Stimulated activated CD4-positive, alpha-beta T cell treated with anti-CD3 and anti-CD28 coated beads, Interleukin-2, amount 100 ng/mL, for 48 hours (primary cell): Measurements from ENCODE around the gene ST6GALNAC2.
"Not testable (repeated sequence)": the region's sequence is repeated elsewhere in the genome, so short reads cannot be mapped to it uniquely, and the experiment has no call there.

ENCODE experiments used
- DNase-seq, 2 donors: peaks; one replicate each; pipeline ENCODE4 v3.0.0-alpha.2; 2020

The ST6GALNAC2 gene

DNA sequence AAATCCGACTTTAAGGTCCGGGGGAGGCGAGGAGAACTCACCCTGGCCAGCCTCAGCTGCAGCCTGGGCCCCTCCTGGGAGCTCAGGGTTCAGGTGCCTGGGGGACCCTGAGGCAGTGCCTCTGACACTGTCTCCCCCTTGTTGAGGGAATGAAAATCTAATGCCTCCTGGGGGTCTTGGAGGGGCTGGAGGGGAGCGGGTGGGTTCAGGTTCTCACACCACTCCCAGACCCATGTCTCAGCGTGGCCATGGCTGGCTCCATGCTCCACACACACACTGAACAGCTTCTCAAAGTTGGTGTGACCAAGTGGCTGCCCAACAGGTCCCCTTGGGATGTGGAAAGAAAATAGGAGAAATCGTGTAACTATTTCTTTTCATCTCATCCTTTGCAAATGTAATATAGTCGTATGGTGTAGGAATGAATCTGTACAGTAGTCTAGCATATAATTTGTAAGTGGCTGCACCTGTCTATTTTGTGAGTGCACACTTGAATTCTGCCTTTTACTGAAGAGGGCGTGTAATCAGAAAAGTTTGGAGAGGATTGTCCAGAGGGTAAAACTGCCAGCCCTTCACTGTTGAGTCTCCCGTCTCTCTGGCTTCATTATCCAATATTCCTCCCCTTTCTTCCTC lies 46.6 kb downstream of the ST6GALNAC2 start:
- DNase-seq = no peak

DNA sequence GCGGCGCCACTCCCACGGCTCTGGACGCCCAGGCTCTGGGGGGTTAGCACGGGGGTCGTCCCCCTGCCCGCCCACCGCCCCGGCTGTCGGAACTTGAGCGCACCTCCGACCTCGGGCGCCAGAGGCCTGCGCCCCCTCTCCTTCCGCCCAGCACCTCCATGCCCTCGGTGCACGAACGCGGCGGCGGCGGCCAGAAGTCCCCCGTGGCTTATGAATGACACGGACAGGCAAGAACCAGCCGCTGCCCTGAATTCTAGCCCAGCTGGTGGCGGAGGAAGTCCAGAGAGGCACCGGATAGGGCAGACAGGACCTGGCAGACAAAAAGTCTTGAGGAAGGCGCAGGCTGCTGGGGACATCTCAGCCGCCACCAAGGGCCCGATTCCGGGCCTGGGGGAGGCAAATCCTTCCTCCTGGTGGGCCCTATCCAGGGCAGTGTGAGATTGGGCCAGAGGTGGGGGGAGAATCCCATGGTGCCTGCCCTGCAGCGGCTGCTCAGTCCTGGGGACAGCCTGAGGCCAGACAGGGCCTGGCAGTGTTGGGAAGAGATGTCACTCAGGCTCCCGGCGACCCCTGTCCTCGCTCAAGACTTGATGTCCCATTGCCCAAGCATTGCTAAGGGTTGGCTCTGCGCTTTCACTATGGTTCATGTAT lies 47.3 kb downstream of the ST6GALNAC2 start:
- DNase-seq = no peak

DNA sequence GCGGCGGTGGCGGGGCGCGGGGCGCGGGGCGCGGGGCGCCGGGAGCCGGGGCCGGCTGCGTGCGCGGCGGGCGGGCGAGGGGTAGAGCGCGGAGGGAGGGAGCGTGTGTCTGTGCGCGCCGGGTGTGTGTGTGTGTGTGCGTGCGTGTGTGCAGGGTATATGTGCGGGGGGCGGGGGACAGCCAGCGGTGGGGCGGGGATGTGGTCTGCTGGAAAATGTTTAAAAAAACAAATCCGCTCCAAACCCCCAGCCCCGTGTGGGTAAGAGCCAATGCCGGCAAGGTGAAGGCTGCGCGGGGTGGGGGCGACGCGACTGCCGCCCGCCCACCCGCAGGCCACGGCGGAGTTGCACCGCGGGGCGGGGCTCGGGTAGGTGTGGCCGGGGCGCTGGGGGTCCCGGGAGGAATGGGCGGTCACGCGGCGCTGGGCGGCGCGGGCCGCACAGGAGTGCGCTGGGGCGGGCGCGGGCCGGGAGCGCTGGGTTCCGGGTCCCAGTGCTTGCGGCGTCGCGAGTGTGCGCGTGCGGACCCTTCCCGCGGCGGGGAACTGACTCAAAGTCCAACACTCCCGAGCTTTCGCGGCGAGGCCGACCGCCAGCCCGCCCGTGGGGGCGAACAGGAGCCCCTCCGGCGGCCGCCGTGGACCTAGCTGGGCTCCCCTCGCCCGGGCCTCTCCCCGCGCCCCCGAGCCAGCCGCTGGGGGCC lies 47.9 kb downstream of the ST6GALNAC2 start, which contains the start of gene CYGB:
TSS of gene CYGB (minus strand) at position 132 of the 703 bp plus-strand sequence. CDS start 167 bp downstream, outside the sequence.
- no peak for DNase-seq

DNA sequence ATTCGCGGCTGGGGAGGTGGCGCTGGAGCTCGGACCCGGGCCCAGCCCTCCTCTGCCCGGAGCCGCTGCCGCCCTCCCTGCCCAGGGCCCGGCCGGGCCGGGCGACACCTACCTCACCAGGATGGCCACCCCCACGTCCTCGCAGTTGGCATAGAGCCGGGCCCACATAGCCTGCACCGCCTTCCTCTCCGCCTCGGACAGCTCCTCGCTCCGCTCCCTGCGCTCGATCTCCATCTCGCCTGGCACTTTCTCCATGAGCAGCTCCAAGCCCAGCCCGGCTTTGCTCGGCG lies 48.4 kb downstream of the ST6GALNAC2 start:
- DNase-seq = no peak

DNA sequence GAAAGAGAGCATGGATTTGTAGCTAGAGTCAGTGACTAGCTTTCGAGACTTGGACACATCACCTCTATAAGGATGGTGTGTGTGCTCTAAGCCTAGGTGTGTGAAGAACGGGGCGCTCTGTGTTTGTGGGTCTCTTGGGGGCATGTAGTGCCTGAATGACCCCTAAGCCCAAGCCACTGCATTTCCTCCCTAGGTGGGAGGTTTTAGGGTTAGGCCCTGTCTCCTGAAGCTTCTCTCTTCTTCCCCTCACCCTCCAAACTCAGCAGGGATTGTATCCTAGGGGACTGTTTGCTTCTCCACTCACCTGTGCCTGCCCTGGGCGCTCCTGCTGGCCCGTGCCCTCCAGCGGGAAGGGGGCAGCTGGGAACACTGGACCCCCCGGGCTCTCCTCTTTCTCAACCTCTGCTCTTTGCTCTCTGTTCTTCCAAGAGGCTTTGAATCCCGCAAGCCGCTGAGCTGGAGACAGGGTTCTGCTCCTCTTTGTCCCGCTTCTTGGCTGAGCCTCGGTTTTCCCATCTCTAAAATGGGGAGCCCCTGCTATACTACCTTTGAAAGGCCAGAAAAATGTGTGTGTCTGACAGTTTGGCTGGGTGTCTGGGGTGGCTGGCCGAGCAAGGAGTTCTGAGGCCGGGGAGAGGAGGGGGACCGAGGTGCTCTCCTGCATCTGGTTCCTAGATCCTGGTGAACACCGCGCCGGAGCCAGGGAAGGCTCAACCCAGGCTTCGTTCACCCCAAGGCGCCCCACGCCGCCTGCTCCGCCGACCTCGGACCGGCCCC lies 49.0 kb downstream of the ST6GALNAC2 start:
- no peak for DNase-seq

DNA sequence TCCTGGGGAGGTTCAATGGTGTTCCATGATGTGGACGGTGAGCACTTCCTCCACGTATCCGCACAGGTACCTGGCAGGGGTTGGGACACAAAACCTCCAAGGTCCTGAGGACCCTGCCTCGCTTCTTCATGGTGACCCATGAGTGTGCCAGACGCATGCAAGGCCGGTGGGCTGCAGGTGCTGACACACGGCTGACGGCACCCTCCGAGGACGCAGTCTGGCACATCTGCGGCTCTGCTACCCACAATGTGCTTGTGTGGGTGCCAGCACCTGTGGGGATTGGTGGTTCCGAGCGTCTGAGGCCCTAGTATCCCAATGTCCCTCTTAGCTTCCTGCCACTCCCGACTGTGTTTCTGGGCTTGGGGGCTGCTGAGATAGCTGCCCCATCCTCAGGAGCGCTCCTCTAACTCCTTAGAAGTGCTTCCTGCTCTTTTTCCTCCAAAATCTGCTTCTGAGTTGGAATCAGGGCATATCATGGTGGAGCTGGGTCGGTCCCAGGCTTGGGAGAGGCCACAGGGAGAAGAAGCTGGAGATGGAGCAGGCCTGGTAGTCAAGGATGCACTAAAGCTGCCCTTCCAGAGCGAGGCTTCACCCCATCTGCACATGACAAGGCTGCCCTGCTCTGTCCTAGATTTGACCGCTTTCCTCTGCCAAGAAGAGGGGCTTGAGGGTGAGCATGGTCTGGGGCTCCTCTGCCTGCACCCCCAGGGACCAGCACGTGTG lies 49.7 kb downstream of the ST6GALNAC2 start:
- DNase-seq = no peak

DNA sequence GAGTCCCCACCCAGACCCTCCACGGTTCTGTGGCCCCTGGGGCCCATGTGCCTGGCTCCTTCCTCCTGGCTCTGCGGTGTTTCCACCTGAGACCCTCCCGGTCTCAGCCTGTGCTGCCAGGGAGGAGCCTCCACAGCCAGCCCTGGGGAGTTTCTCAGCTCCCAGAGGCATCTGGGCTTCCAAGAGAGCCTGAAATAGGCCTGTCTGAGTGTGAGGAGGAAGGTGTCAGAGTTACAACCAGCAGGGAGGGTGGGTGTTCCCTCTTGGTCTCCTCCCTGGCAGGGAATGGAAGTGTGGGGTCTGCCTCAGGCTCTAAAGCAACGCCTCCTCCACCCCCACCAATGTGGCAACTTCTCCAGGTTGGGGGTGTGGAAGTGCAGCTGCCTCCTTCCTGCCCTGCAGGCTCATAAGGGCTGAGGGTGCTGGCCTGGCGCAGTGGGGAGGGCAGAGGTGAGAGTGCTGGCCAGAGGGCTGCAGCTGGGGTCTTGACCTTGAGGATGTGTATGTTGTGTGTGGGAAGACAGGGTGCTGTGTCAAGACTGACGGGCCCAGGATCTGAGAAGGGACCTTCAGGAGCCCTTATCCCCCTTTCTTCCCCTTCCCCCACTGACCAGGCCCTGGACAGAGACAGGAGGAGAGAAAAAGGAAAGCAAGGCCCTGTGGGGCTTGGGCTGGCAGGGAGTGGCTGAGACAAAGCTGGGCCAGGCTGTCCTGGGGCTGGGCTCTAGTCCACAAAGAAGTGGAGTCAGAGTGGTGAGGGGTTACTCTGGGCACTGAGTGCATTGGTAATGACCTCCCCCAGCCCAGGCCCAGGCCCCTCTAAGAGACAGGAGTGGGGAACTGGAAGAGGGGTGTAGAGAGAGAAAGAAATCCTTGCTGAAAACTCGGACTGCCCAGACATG lies 50.6 kb downstream of the ST6GALNAC2 start:
- DNase-seq = no peak

DNA sequence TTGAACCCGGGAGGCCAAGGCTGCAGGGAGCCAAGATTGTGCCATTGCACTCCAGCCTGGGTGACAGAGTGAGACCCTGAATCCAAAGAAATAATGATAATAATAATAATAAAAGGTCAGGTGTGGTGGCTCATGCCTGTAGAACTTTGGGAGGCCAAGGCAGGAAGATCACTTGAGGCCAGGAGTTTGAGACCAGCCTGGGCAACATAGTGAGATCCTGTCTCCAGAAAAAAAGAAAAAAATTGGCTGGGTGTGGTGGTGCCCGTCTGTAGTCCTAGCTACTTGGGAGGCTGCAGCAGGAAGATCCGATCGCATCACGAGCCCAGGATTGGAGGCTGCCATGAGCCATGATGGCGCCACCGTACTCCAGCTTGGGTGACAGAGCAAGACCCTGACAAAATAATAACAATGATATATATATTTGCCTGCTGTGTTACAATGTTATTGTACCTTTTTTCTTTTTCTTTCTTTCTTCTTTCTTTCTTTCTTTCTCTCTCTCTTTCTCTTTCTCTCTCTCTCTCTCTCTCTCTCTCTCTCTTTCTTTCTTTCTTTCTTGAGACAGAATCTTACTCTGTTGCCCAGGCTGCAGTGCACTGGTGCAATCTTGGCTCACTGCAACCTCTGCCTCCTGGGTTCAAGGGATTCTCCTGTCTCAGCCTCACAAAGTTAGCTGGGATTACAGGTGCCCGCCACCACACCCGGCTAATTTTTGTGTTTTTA lies 51.9 kb downstream of the ST6GALNAC2 start:
- not testable (repeated sequence) for DNase-seq

DNA sequence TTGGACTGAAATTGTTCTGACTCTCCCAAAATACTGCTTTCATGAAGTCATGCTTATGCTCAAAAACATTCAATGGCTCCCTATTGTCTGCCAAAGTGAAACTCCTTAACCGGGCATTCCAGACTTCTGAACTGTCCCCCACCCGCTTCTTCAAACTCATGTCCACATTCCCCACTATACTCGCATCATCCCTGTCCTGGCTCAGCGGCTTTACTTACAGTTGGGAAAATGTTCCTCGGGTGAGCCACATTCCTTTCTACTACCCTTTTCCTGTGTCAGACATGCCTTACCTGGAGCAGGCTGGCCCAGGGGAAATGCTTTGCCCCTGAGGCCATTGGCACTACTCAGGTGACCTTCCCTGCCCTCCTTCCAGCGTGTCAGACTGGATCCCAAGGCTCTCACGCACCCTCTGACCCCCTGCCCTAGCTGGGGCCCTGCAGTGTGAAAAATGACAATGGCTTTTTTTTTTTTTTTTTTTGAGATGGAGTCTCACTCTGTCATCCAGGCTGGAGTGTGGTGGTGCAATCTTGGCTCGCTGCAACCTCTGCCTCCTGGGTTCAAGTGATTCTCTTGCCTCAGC lies 53.5 kb downstream of the ST6GALNAC2 start:
- DNase-seq = no peak

DNA sequence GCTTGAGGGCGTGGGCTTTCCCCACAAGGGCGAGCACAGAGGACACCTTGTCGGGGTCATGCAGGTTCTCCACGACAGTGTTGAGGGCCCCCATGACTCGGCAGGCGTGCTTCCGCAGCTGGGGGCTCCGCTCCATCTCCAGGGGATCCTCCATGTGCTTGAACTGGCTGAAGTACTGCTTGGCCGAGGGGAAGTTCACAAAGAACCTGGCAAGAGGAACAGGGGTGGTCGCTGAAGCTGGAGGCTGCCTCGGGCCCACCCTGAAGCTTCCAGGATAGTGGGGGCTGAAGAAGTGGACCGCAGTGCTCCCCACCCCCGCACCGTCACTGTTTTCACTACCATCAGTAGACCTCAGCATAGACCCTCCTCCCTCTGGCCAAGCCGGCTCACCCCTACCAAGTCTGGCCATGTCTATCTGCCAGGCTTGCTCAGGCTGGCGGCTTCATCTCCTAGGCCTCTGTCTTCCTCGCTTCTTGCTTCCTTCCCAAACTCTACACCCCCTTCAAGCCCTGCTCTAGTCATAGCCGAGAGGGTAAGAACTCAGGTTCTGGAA lies 54.1 kb downstream of the ST6GALNAC2 start:
- no peak for DNase-seq

DNA sequence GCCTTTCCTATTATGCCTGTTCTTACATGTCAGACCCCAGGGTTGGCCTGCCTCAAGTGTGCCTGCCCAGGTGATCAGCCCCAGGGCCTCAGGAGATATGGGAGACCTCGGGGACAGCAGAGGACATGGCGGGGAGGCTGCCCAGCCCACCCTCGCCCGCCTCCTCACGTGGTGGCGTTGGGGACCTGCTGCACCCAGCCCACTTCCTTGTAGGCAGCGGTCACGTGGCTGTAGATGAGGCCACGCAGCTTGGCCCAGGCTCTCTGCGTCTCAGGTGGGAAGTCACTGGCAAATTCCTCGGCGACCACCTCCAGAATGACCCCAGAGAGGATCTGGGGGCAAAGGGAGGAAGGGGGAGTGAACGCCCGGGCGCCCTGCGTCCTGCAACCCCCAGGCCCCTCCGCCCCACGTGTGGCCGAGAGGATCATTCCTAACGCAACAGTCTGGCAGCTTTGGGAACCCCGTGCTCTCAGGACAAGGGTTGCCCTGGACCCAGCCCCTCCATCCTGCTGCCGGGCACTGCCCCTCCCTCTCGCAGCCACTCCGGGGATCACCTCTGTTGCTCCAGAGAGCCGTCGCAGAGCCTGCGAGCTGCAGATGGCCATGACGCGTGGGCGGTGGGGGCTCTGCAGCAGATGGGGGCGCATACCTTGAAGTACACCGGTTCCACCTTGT lies 54.7 kb downstream of the ST6GALNAC2 start:
- no peak for DNase-seq

DNA sequence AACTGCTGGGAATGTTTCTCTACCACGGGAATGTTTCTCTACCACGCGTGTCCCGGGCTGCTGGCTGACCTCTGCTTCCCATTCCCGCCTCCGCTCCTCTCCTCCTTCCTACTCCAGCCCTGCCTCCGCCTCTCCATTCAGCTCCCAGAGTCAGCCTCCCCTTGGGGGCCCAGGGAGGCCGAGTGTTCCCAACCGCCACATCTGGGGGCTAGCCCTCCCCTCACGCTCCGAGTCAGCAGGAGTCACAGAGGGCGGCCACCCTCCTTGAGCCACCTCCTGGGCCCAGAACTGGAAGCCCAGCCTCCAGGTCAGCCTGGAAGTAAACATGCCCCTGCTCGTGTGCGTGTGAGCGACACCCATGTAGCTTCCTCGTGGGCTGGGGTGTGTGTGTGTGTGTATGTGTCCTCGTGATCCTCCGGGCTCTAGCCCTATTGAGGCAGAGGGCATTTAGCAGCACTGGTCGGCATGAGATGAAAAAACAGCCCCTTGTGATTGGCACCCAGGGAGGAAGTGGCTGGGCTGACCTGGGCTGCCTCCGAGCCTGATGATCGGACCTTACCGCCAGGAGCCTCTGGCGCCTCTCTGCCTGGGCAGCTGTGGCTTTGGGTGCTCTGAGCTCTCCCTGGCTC lies 55.5 kb downstream of the ST6GALNAC2 start:
- no peak for DNase-seq

DNA sequence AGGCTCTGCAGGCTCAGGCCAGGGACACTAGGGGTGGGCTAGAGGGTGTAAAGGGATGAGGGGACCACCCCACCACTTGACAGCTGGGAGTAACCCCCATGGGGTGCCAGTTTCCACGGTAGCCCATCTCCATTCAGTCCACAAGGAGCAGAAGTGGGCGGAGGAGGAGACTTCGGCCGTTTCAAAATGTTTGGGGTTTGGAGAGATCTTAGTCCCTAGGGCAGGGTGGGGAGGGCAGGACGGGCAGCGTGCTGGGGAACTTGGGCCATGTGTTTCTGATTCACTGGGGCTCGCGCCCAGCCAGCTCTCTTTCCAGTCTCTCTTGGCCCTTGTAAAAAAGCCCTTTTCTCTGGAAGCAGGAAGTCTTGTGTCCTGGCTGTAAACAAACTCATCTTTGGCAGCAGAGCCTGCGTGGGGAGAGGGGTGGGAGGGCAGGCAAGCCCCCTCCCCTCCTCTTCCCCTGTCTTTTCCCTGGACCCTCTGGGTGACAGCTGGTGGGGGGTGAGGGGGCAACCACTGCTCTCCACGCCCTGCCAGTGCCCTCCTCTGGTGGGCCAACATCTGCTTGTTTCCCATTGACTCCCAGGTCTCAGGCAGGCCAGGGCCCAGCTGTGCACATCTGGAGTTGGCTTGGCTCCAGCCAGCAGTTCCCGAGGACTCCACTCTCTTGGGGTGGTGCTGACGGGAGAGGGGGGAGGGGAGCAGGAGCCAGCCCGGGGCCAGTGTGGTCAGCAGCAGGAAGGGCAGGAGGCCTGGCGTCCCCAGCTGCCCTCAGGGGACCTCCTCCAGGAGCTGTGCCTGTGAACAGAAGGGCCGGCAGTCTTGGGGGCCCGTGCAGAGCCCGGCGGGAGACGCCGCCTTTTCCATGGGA lies 56.2 kb downstream of the ST6GALNAC2 start:
- DNase-seq = no peak

DNA sequence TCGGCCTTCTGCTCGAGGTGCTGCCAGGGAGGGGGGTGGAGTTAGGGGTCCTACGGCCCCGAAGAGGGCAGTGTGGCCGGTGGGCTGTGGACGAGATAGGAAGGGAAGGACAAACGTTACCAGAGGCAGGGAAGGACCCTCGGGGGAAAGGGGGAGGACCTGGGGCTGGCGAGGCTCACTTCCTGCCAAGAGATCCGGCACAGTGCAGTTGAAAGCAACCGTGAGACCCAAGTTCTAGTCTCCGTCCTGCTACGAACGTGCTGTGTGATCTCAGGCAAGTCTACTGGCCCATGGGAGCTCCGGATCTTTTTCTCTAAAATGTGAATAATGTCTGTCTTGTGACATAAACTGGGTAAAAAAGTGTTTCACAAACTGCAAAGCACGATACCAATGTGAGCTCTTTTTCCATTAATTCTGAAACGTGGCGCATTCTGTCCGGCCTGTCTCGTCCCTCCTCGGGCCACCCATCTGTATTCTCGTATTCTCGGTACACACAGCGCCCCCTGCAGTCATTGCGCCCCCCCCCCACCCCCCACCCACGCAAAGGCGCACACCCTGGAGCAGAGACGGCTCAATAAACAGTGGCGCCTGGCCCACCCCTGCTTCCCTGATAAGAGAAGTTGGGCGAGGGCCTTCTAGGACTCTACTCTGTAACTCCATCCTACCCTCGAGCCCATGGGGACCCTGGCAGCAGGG lies 57.0 kb downstream of the ST6GALNAC2 start:
- no peak for DNase-seq

DNA sequence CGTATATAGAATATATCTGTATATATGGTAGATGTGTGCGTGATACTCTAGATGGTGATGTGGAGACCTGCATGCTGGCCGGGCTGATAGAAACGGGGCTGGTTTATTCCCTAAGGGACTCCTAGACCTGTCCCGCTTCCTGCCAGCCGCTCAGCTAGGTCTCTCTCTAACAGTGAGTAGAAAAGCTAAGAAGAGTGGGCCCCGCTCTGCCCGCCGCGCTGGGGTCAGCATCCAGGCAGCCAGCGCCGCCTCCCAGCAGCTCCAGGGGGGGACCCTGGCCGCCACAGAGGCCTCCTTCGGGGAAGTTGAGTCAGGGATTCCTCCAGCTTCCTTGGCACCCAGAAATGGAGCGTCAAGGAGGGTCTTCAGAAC lies 57.5 kb downstream of the ST6GALNAC2 start:
- no peak for DNase-seq

DNA sequence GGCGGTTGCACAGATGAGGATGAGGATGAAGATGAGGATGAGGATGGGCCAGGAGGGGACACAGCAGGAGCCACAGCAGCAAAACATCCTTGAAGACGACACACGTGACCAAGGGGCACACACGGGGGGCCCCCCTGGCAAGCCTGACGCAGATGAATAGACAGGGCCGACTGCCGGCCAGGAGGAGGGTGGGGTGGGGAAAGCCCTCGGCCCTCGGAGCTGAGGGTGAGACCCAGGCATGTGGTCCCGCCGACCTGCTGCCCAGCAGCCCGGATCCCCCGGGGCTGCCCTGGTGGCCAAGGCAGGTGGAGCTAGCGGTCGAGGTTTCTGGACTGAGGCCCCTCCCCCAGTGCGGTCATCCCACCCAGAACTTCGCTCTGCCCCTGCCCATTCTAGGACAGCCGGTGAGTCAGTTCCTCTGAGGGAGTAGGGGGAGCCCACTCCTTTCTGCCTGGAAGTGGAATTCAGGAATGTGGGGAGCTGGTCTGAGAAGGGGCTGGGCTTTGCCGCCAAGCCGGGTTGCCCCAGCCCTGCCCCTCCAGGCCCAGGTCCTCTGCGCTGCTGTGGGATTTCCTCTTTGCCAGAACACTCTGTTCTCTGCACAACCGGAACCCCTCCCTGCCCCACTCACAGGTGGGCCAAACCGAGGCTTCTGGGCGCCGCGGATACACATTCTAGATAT lies 58.1 kb downstream of the ST6GALNAC2 start:
- DNase-seq = no peak

DNA sequence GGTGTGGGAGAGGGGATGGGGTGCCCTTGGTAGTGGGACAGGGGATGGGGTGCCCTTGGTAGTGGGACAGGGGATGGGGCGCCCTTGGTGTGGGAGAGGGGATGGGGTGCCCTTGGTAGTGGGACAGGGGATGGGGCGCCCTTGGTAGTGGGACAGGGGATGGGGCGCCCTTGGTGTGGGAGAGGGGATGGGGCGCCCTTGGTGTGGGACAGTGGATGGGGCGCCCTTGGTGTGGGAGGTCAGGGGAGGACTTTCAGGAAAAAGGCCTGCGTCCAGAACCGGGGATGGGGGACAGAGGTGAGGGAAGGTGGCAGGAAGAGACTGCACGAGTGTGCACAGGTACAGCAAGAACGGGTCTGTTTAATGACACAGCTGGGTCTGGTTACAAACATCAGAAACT lies 58.6 kb downstream of the ST6GALNAC2 start:
- not testable (repeated sequence) for DNase-seq
